CD4-positive, alpha-beta T cell treated with Interleukin-1 beta for 1 hour (primary cell): ENCODE results near the gene PC.

Source experiments
- DNase-seq, 2 donors: peaks; one replicate each; pipeline ENCODE4 v3.0.0-alpha.2; 2020 to 2022

PC gene

GRCh38 chr11:66951135-66951534, 7.0 kb downstream of the PC start:
- DNase-seq = no peak

- DNase-seq = no peak
Measured at GRCh38 chr11:66950112-66950535, 8.1 kb downstream of the PC start.

- DNase-seq = no peak
Measured at GRCh38 chr11:66938582-66939135, 19.5 kb downstream of the PC start.

- DNase-seq = no peak
Measured at GRCh38 chr11:66937193-66937733, 20.9 kb downstream of the PC start.

- no peak for DNase-seq
Measured at GRCh38 chr11:66936311-66936711, 21.9 kb downstream of the PC start.

GRCh38 chr11:66934950-66935779, 23.0 kb downstream of the PC start:
- no peak for DNase-seq

- no peak for DNase-seq
Measured at GRCh38 chr11:66933531-66933930, 24.7 kb downstream of the PC start.

GRCh38 chr11:66932543-66932942, 25.6 kb downstream of the PC start:
- no peak for DNase-seq

GRCh38 chr11:66929753-66930152, 28.4 kb downstream of the PC start:
- DNase-seq = no peak

GRCh38 chr11:66924272-66924671, 33.9 kb downstream of the PC start:
- no peak for DNase-seq

GRCh38 chr11:66922551-66922950, 35.6 kb downstream of the PC start:
- no peak for DNase-seq

GRCh38 chr11:66920978-66921784, 37.0 kb downstream of the PC start:
- DNase-seq = no peak

- DNase-seq = no peak
Measured at GRCh38 chr11:66919923-66920322, 38.3 kb downstream of the PC start.

GRCh38 chr11:66918741-66919140, 39.4 kb downstream of the PC start:
- no peak for DNase-seq

- DNase-seq = no peak
Measured at GRCh38 chr11:66915866-66916265, 42.3 kb downstream of the PC start.

GRCh38 chr11:66915046-66915832, 42.9 kb downstream of the PC start:
- no peak for DNase-seq

- no peak for DNase-seq
Measured at GRCh38 chr11:66914505-66914904, 43.7 kb downstream of the PC start.

- DNase-seq = no peak
Measured at GRCh38 chr11:66912911-66913310, 45.3 kb downstream of the PC start.

- DNase-seq = no peak
Measured at GRCh38 chr11:66912361-66912760, 45.8 kb downstream of the PC start.

- no peak for DNase-seq
Measured at GRCh38 chr11:66910669-66911068, 47.5 kb downstream of the PC start.

GRCh38 chr11:66910016-66910415, 48.2 kb downstream of the PC start:
- no peak for DNase-seq

- no peak for DNase-seq
Measured at GRCh38 chr11:66909181-66909580, 49.0 kb downstream of the PC start.
